Tibial artery (tissue), 4 donors: ENCODE results near the gene HUNK.

Experiments used
- DNase-seq, 2 donors: peaks; one replicate each; pipeline ENCODE4 v3.0.0-alpha.2; 2019
- H3K27ac ChIP-seq, 2 donors: fragments of 200-600 bp; sonication (generic) in 1 of 2; 1 replicate in 1 of 2; 2 replicates in 1 of 2; pipeline ENCODE4 v1.5.1; 2018 to 2019; ENCODE audit warnings: mild to moderate bottlenecking in 1 of 2
- H3K27me3 ChIP-seq, 2 donors: fragments of 200-600 bp; sonication (generic) in 1 of 2; one replicate each; pipeline versions ENCODE4 v1.5.1 to v1.6.0; 2016 to 2019
- H3K36me3 ChIP-seq, 3 donors: fragments of 200-600 bp; sonication (generic) in 2 of 3; one replicate each; pipeline ENCODE4 v1.5.1; 2016 to 2019; ENCODE audit warnings: mild to moderate bottlenecking in 2 of 3
- H3K4me1 ChIP-seq, 4 donors: fragments of 200-600 bp; sonication (generic) in 2 of 4; 1 replicate in 3 of 4; 2 replicates in 1 of 4; pipeline ENCODE4 v1.5.1; 2016 to 2019
- H3K4me3 ChIP-seq, 2 donors: fragments of 200-600 bp; sonication (generic) in 1 of 2; 1 replicate in 1 of 2; 2 replicates in 1 of 2; pipeline ENCODE4 v1.5.1; 2018 to 2019; ENCODE audit warnings: mild to moderate bottlenecking in 2 of 2
- H3K9me3 ChIP-seq, 3 donors: fragments of 200-600 bp; sonication (generic) in 1 of 3; one replicate each; pipeline ENCODE4 v1.5.1; 2016 to 2019
- CTCF ChIP-seq, 2 experiments: fragments of 200-600 bp in 1 of 2; fragments of 450-650 bp in 1 of 2; IDR thresholded peaks; one replicate each; pipeline ENCODE4 v1.5.1; 2017 to 2019; ENCODE audit warnings: antibody characterized with exemption in 2 of 2, mild to moderate bottlenecking in 1 of 2, moderate library complexity in 1 of 2
- intact Hi-C: fragments of 100-400 bp; cut with DNase I; formaldehyde crosslinking; loops from one replicate; pipeline ENCODE4 v1.15.0; 2023; ENCODE audit warnings: low total_unique reads

The HUNK gene

GRCh38 chr21:31924548-31924947 lies 51.7 kb downstream of the HUNK start:
- H3K36me3 ChIP-seq = no peaks in the 10 kb centered on the region
- no peaks in the 10 kb centered on the region for H3K9me3 ChIP-seq
- intact Hi-C loops = no loop called here
- no peak overlapping the region for H3K4me3 ChIP-seq
- no peaks in the 10 kb centered on the region for H3K4me1 ChIP-seq
- TF ChIP-seq CTCF (IDR thresholded peaks at IDR 0.05) = no peak
- H3K27me3 ChIP-seq = no peaks in the 10 kb centered on the region
- no peak overlapping the region for H3K27ac ChIP-seq
- DNase-seq = no peak

- TF ChIP-seq CTCF (IDR thresholded peaks at IDR 0.05) = no peak
- intact Hi-C loops = no loop called here
- Histone ChIP-seq H3K4me1 (no peaks in the 10 kb centered on the region), H3K36me3 (no peaks in the 10 kb centered on the region), H3K27ac (no peak overlapping the region), H3K27me3 (no peaks in the 10 kb centered on the region), H3K4me3 (no peak overlapping the region), H3K9me3 (no peaks in the 10 kb centered on the region)
- DNase-seq = no peak
Observed at GRCh38 chr21:31926498-31926897, 53.7 kb downstream of the HUNK start.

- Histone ChIP-seq H3K27ac (no peak overlapping the region), H3K36me3 (no peaks in the 10 kb centered on the region), H3K9me3 (no peaks in the 10 kb centered on the region), H3K27me3 (no peaks in the 10 kb centered on the region), H3K4me1 (no peaks in the 10 kb centered on the region), H3K4me3 (no peak overlapping the region)
- DNase-seq = no peak
- no peak for TF ChIP-seq CTCF (IDR thresholded peaks at IDR 0.05)
- intact Hi-C loops = no loop called here
Observed at GRCh38 chr21:31927689-31928353, 55.0 kb downstream of the HUNK start.

GRCh38 chr21:31928656-31929055 lies 55.8 kb downstream of the HUNK start:
- Histone ChIP-seq H3K27me3 (peaks cover 0 to 3% of the 10 kb centered on the region in 2 donors), H3K9me3 (no peaks in the 10 kb centered on the region), H3K36me3 (no peaks in the 10 kb centered on the region), H3K4me1 (no peaks in the 10 kb centered on the region), H3K4me3 (no peak overlapping the region), H3K27ac (no peak overlapping the region)
- no peak for DNase-seq
- no peak for TF ChIP-seq CTCF (IDR thresholded peaks at IDR 0.05)
- intact Hi-C loops = no loop called here

GRCh38 chr21:31929548-31929947 lies 56.7 kb downstream of the HUNK start:
- Histone ChIP-seq H3K4me1 (no peaks in the 10 kb centered on the region), H3K9me3 (no peaks in the 10 kb centered on the region), H3K4me3 (no peak overlapping the region), H3K27me3 (peaks cover 0 to 3% of the 10 kb centered on the region in 2 donors), H3K27ac (no peak overlapping the region), H3K36me3 (no peaks in the 10 kb centered on the region)
- TF ChIP-seq CTCF (IDR thresholded peaks at IDR 0.05) = no peak
- DNase-seq = no peak
- intact Hi-C loops = no loop called here

- H3K9me3 ChIP-seq = no peaks in the 10 kb centered on the region
- no peak overlapping the region for H3K4me3 ChIP-seq
- H3K36me3 ChIP-seq = no peaks in the 10 kb centered on the region
- DNase-seq = no peak
- intact Hi-C loops = no loop called here
- no peak for TF ChIP-seq CTCF (IDR thresholded peaks at IDR 0.05)
- peaks cover 0 to 3% of the 10 kb centered on the region in 2 donors for H3K27me3 ChIP-seq
- no peak overlapping the region for H3K27ac ChIP-seq
- no peaks in the 10 kb centered on the region for H3K4me1 ChIP-seq
Observed at GRCh38 chr21:31930001-31930400, 57.2 kb downstream of the HUNK start.
